Activated T-helper 1 cell treated with Interleukin-2 at 50 U/mL for 16 hours (primary cell): Measurements from ENCODE around the gene KSR2.
"Not testable (repeated sequence)": the region's sequence is repeated elsewhere in the genome, so short reads cannot be mapped to it uniquely, and the experiment has no call there.

Experiments used
- DNase-seq: peaks from one replicate; pipeline ENCODE4 v3.0.0-alpha.2; 2020; ENCODE audit warnings: low read depth

KSR2 gene

DNA sequence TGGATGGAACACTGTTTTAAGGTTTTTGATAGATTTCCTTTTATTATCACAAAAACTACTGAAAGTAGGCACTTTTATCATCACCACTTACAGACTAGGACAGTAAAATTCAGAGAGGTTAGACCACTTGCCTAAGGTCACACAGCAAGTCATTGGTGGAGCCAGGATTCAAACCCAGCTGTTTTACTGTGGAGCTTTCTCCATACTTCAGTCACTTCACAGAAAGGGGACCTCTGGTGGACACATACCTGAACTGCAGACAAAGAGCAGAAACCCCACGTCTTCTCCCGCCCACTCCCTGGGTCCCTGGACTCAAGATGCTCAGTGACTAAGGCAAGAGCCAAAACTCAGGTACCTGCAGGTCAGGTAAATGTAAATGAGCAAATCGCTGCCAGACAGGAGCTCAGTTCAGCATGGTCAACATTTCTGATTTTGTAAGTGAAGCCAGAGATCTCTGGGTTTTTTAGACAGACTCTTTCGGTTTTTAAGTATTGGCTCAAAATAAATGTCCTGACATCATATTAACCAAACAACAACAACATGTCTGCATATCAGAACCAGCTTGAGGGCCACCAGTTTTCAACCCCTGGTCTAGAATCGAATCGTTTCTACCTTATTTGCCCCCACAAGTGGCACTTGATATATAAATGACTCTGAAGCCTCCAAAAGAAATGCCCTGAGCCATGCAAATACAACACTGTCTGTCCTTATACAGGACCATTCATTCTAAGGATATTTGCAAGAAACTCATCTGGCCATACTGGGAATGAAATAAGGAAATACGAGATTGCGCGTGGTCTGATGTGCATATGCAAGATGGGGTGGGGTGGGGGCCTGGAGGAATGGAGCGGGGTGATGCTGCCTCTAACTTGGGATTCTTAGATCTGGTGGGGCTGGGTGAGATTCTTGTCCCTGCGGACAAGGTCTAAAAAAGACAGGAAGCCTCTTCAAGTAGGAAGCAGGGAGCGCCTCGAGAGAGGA, 110.9 kb downstream of the KSR2 start:
- peak; percentile 12 for DNase-seq

DNA sequence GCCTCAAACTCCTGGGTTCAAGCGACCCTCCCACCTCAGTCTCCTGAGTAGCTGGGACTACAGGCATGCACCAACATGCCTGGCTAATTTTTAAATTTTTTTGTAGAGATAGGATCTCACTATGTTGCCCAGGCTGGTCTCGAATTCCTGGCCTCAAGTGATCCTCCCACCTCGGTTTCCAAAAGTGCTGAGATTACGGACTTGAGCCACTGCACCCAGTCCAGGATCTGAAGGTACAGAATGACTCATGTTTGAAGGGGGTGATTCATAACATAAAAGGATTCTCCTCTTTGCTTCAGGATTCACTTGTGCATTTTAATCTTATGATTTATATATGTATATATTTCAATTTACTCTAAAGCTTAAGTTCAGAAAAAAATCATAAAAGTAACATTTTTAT, 111.7 kb downstream of the KSR2 start:
- not testable (repeated sequence) for DNase-seq

DNA sequence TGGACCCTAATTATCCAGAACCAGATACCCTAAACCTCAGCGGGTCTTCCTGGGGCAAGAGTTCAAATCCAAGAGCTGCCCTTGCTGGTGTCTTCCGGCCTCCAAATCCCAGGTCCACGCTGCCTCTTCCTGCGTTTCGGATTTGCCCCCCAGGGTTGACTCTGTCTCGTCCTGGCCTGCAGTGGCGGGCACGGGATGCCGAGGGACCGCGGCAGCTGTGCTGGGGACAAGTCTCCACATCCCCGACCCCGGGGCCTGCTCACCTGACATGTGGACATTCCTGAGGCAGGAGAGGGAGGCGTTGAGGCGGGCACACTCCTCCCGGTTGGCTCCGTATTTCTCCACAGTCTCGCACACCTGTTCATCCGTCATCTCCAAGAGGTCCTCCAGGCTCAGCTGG, 113.6 kb downstream of the KSR2 start:
- DNase-seq: no peak

DNA sequence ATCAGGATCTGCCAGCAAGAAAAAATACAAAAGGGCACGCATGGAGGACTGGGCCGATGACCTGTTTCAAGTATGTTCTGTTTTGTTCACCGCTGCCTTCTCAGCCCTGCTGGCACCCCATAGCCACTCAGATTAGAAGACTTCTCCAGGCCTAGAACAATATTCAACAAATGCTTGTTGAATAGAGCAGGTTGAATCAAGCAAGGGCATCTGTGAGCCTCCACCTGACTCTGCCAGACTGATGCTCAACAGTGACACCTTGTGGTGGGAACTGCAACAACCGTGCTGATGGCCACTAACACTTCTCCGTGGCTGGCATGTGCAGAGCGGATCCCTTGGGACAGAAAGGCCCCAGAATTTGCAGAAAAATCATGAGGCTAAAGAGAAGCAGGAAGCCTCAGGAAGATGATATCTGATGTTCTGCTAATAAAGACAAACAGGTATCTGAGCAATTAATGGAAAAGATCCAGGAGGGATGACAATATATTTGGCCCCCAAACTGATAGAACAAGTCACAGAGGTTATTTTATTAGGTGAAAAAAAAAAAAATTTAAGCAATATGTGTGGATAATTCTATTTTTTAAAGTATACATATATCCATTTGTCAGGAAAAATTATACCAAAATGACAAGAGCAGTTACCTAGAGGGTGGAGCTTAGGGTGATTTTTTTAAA, 114.3 kb downstream of the KSR2 start:
- DNase-seq: no peak

DNA sequence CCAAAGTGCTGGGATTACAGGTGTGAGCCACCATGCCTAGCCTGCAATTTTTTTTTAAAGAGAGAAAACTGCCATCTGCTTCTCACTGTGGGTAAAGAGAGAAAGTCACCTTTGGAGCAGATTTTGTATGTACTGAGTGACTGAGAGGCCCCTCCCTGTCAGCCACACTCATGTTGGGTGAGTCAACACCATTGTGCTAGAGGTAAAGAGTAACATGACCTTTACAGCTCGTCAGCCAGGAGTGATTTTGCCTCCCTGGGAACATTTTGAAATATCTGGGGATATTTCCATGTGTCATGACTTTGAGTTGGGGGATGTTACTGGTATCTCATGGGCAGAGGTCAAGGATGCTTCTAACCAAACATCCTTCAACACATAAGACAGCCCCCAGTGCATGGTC, 115.2 kb downstream of the KSR2 start:
- DNase-seq: no peak

DNA sequence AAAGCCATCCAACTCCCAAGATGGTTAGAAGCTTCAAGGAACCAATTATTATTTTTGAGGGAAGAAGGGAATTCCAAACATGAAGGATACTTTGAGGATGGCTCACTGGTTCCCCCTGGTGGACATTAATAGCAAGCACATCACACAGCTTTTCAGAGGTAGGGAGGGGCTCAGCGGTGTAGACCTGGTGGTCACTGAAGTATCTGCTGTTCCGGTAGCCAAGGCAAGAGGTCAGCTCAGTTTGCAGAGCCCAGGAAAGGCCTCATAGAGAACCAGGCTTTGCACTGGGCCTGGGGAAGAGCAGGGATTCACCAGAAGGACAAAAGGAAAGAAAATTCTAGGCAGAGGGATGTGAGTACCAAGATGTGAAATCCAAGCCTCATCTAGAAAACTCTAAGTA, 118.7 kb downstream of the KSR2 start:
- no peak for DNase-seq

DNA sequence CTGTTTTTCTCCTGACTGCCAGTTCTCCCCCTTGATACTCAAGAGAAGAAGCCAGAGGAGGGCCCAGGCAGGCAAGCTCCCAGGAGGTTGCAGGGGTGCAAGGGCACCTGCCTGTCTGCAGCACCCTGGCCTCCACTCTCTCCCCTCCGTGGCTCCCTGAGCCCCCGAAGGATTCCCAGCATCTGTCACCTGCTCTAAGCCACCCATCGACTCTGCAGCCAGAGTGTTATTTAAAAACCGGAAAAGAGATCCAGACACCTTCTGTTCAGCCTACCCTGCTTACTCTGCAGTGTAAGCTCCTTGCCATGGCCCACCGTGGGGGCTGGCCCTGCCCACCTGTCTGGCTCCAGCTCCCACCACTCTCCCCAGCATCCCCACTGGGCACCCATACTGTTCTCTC, 121.4 kb downstream of the KSR2 start:
- no peak for DNase-seq

DNA sequence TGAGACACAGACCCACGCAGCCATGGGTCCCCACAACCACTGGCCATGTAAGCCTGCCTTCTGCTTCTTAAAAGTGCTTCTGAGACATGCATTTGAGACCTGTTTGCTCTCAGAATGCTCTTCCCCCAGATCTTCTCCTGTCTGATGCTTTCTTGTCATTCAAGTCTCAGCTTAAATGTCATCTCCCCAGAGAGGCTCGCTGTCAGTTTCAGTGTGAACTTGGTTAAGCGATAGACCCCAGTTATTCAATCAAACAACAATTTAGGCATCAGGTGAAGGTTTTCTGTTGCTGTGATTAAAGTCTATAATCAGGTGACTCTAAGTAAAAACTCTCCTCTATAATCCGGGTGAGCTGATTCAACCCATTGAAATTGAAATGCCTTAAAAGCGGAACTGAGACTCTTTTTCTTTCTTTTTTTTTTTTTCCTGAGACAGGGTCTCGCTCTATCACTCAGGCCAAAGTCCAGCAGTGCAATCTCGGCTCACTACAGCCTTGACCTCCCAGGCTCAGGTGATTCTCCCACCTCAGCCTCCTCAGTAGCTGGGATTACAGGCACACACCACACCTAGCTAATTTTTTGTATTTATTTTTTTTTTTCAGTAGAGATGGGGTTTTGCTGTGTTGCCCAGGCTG, 123.4 kb downstream of the KSR2 start:
- DNase-seq: no peak

DNA sequence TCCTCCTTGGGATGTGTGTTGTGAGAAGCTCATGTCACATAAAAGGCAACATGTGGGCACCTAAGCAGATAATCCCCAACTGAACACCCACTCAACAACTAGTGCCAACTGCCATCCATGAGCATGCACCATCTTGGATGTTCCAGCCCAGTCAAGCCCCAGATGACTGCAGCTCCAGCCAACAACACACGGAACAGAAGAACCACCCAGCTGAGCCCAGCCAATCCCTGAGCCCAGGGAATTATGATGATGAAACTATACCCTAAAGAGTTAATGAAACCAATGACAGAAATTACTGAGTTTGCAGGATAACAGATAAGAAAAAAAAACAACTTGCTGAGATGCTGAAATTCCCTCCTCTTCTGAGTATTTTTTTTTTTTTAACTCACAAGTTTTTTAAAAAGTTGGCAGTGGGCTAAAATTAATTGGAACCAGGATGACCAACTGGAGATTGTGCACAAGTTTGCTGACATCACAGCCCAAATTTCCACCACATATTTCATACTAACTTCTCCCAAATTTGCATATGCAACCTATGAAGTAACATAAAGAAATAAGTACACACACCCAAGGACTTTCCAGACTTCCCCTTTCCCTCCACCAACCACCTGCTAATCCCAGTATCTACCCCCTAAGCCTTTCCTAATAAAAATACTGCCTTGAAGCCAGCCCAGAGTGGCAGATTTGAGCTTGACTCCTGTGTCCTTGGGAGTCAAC, 124.5 kb downstream of the KSR2 start:
- DNase-seq: no peak

DNA sequence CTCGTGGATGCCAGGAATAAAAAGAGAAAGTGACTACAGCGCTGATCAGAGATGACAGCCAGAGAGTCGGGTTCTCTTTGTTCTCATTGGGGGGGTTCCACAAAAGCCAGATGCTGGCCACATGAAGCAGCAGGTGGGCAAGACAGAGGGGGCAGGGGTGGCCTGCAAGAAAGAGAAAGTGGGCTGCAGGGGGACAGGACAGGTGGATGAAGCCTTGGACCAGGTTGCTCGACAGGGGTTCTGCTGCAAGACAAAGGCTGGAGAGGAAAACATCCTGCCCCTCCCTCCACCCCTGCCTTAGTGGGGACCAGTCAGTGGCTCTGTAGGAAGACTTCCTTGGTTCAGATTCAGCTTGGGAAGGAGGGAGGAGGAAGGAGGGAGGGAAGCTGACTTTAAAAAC, 126.2 kb downstream of the KSR2 start:
- no peak for DNase-seq

DNA sequence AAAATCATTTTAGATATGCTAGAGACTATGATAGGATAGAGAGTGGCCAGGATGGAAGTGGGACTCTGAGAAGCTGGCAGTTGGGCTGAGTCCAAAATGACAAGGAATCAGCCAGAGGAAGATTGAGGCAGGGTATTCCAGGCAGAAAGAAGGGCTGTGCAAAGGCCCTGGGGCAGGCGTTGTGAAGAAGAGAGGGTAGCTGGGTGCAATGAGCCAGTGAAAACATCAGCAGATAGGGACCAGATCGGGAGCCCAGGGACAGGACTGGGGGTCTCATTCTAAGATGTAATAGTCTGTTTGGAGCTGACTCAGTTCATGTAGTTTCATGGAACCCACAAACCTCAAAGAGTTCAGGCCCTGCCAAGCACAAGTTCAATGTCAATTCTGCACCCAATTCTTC, 126.6 kb downstream of the KSR2 start:
- DNase-seq: no peak

DNA sequence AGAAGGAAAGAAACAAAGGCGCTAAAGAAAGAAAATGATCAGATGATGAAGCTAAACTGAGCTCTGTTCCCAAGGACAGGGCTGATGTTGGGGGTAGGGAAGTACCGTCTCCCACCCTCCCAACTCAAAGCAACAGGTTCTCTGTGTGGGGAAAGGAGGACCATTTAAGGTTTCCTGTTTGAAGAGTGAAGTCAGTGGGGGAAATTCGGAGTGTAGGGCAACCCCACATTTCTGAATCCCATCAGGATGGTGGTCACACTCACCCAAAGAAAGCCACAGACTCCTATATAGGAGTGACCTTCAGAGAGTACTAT, 131.1 kb downstream of the KSR2 start:
- DNase-seq: no peak

DNA sequence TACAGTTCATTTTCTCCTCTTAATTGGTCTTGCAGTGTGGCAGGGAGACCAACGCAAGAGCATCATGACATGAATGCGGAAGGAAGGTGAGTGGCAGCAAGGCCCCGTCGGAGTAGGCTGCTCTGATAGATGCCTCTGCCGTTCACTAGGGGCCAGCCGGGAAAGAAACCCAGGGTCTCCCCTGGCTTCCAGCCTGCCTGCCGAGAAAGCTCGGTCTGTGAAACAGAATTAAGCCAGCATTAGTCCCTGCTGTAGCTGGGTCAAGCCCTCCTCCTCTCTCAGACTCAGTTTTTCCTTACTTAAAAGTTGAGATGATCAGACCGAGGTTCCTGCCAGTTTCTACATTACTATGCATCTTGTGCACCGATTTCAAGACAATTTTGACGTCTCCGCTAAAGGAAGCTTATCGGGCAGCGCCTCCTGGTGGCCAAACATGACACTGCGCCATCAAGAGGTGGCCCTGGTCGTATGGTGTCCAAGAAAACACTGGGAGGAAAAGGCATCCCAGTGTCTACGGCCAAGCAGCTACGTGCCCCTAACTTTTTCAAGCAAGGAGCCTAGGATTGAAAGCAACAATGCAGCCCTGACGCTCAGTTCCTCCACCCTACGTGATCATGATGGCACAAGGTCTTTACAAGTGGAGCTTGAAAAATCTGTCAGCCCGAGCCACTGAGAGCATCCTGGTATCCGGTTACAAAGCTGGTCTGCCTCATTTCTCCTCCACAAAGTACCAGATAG, 131.6 kb downstream of the KSR2 start:
- peak; percentile 50 for DNase-seq

DNA sequence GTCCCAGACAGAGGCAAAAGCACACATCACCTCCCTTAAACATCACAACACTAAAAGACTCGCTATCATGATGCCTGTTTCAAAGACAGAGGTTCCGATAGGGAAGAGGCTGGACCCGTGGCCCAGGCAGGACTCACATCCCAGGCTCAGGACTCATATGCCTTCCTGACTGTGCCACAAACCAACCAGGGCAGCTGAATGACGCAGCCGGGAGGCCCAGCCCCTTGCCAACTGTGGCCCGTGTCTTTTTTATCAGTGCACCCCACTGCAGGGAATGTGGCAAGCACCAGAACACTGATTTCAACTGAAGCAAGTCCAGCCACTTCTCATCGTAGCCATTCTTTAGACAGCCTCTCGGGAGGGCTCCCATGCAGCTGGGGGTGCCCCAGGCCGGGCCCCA, 132.3 kb downstream of the KSR2 start:
- DNase-seq: no peak

DNA sequence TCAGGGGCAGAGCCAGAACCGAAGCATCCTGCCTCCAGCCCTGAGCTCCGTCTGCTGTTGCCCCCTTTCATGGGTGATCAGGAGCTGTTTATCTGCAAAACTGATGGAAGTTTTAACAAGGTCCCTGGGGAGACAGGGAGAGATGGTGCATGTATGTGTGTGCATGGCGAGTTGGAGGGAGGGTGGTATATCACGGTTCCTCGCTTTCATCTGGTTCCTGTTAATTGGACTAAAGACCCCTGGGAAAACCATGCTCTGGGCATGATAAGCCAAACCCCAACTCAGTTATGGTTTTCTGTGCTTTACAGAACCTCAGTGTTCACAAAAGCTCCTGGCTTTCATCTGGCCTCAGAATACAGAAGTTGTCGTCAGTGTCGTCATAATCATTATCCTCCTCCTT, 133.6 kb downstream of the KSR2 start:
- DNase-seq: no peak

DNA sequence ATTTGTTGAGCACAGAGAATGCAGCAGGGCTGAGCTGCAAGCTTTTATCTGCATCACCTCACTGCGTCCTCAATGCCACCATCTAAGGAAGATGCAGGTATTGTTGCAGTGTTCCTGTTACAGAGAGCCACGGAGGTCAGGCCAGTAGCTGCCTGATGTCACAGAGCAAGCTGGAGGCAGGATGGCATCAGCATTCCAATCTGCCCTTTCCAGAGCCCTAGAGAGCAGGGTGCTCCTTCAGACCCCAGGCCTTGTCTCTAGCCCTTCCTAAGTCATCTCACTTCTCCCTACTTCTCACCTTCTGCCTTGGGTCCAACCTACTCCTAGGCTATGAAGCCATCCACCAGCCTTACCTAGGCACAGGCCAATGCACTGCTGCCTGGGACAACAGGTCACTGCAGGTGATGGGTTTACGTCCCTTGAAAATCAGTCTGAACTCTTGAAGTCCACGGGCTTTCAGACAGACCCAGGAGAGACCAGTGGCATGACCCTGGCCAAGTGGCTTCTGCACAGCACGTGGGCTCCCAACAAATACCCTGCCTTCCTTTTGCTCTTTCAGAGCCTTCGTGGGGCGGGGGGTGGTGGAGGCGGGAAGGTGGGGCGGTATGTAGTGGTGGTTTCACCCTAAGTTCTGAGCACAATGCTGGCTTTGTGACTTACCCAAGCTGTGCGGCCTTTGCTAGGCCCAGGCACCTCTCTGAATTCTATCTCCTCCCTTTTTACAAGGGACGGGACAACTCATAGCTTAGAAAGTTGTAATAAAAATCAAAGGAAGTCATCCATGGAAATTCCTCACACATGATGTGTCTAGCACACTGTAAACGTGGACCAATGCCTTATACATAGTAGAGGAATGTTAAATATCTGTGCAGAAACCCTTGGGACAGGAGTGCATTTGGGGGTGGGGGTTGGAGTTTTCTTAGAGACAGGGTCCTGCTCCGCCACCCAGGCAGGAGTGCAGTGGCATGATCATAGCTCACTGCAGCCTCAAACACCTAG, 136.0 kb downstream of the KSR2 start:
- DNase-seq: no peak

DNA sequence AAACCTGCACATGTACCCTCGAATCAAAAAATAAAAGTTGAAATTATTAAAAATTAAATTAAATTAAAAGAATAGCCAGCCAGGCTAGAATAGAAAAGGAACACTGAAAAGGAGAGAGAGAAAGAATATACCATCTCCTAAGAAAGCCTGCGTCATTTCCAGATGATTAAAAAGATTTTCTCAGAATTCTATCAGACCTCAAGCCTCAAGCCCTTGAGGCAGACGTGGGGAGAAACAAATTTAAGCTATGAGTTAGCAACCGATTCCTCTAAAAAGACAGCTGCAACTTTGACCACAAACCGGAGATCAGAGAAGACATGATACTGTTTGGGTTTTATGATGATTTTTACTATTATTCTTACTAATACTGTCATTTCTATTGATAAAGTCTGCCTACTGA, 138.3 kb downstream of the KSR2 start:
- no peak for DNase-seq

DNA sequence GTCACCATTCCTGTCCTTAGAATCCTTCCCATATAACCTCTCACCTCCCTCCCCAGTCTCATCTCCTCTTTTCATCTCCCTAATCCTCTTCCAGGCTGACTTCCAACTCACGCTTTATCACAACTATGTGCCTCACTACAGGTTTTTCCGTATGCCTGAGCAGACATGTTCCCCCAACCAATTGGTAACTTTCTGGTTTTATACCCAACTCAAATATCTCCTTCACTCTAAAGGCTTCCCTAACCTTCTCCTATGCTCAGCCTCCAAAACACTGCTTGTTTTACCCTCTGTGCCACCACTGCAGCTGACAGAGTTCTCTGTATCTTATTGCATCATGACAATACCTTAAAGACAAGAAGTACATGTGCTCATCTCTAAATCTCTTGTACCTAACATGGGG, 139.7 kb downstream of the KSR2 start:
- no peak for DNase-seq

DNA sequence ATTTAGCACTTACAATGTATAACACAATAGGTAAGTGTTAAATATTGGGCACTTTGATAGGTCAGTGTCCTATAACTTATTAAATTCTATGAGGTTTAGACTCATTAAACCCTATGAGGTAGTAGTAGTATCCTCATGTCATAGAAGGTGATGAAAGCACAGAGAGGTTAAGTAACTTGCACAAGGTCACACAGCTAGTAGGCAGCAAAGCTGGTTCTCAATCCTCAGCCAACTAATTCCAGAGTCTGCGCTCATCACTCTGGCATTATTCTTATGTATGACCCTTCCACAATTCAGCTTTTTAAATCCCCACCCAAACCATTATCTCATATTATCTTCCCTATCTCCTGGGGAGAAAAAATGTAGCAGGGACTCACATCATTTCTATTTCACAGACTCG, 141.1 kb downstream of the KSR2 start:
- no peak for DNase-seq

DNA sequence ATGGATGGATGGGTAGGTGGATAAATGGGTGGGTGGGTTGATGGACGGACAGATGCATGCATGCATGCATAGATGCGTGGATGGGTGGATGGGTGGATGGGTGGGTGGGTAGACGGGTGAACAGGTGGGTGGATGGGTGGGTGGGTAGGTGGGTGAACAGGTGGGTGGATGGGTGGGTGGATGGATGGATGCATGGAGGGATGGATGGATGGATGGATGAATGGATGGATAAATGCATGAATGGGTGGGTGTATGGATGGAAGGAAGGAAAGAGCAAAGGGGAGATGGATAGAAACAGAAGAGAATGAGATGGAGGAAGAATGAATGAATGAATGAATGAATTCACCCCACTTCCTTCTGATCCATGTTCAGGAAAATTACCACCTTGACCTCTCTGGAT, 143.0 kb downstream of the KSR2 start:
- DNase-seq: no peak
